ENCODE results near the gene LCN9. TPM values are rescaled to one million over a fixed set of nuclear protein-coding genes. Genes with fewer than 3 reads are reported as not detected.

The LCN9 gene
- total RNA-seq, 1 experiment from 2014 or later, result 0.52 TPM

DNA sequence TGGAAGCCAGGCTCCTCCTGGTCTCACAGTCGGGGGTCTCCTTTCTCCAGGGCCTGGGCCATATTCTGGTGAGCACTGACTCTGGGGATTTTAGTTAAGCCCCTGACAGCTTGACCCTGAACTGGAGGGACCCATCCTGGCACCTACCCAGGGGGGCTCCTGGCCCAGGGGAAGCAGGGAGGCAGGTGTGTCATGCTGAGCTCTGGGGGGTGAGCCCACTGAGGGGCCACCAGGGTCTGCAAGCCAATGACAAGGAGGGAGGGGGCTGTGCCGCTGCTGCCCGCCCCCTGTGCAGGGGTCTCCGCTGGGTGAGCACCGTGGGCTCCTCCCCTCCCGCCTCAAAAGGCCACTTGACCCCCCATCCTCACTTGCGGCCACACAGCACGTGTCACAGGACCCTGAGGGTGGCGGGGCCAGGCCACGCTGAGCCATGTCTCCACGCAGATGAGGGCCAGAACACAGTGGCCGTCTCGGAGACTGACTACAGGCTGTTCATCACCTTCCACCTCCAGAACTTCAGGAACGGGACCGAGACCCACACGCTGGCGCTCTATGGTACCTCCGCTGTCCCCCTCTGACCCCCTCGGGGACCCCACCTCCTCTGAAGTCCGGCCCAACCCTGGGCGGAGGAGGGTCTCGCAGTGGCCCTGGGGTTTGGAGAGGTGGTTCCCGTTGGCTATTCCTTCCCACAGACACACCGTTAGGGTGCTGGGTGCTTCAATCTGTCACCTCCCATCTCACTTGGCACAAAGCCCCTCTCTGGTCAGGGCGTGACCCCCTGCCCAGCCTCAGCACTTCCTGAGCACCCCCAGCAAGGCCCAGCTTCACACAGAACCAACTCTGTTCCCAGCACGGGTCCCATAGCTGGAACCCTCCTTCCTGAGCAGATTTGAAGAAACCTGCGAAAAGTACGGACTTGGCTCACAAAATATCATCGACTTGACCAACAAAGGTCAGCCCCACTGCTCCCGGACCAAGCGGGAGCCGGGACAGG is 2.0 kb downstream of the LCN9 start:
- no peak overlapping the region for H2BK120ac ChIP-seq (ENCODE audit: low read depth, low read length, poor library complexity, severe bottlenecking)
- H4K91ac ChIP-seq (ENCODE audit: insufficient read length, low read depth, low read length), result no peak overlapping the region
- no peak overlapping the region for H3K18ac ChIP-seq (ENCODE audit: insufficient read length, low read depth, low read length)
- no peak overlapping the region for H3K4me2 ChIP-seq (ENCODE audit: insufficient read depth, insufficient read length, low read length)
- peaks cover 9% of the 10 kb centered on the region for H3K9me3 ChIP-seq (ENCODE audit: control insufficient read depth, low read depth, low read length)
- no peak overlapping the region for H3K4ac ChIP-seq (ENCODE audit: low read depth, low read length)
- H2BK20ac ChIP-seq (ENCODE audit: low read depth, low read length, poor library complexity, severe bottlenecking), result no peak overlapping the region
- no peak overlapping the region for H2AK5ac ChIP-seq (ENCODE audit: insufficient read length, low read length)
- no peak overlapping the region for H3K9ac ChIP-seq (ENCODE audit: extremely low read depth, insufficient read length, low read length)
- TF ChIP-seq, protein P1, sequence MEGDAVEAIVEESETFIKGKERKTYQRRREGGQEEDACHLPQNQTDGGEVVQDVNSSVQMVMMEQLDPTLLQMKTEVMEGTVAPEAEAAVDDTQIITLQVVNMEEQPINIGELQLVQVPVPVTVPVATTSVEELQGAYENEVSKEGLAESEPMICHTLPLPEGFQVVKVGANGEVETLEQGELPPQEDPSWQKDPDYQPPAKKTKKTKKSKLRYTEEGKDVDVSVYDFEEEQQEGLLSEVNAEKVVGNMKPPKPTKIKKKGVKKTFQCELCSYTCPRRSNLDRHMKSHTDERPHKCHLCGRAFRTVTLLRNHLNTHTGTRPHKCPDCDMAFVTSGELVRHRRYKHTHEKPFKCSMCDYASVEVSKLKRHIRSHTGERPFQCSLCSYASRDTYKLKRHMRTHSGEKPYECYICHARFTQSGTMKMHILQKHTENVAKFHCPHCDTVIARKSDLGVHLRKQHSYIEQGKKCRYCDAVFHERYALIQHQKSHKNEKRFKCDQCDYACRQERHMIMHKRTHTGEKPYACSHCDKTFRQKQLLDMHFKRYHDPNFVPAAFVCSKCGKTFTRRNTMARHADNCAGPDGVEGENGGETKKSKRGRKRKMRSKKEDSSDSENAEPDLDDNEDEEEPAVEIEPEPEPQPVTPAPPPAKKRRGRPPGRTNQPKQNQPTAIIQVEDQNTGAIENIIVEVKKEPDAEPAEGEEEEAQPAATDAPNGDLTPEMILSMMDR (conservative IDR thresholded peaks at IDR 0.05), result no peak
- H2BK5ac ChIP-seq (ENCODE audit: insufficient read length, low read length), result no peak overlapping the region
- Mint-ChIP-seq H3K36me3 (ENCODE audit: insufficient read depth in 1 of 3, low read depth in 3 of 3) (peaks cover 7 to 15% (median 8%) of the 10 kb centered on the region in 3 experiments), H3K4me1 (peaks cover 9 to 14% of the 10 kb centered on the region in 2 experiments), H3K4me3 (no peak overlapping the region; a peak in 1 of 5 replicates), H3K27me3 (ENCODE audit: low read depth) (peaks cover 2% of the 10 kb centered on the region), H3K27ac (no peak overlapping the region), H3K9me3 (peaks cover 11 to 14% of the 10 kb centered on the region in 2 experiments)
- no peaks in the 10 kb centered on the region for H3K27me3 ChIP-seq (ENCODE audit: insufficient read depth, low read length)
- H4K20me1 ChIP-seq (ENCODE audit: control insufficient read depth, insufficient read depth, insufficient read length), result peaks cover 2% of the 10 kb centered on the region
- H3K79me2 ChIP-seq (ENCODE audit: insufficient read depth, low read length), result no peaks in the 10 kb centered on the region
- H3T11ph ChIP-seq (ENCODE audit: low read length), result no peak overlapping the region
- H3K79me1 ChIP-seq (ENCODE audit: insufficient read depth, low read depth, low read length, poor library complexity, severe bottlenecking), result no peaks in the 10 kb centered on the region
- no peak overlapping the region for H3K27ac ChIP-seq (ENCODE audit: insufficient read length, low read depth, low read length)
- H2BK12ac ChIP-seq (ENCODE audit: insufficient read length, low read depth, low read length), result no peak overlapping the region
- H3K4me1 ChIP-seq (ENCODE audit: insufficient read depth, low read length), result no peaks in the 10 kb centered on the region
- H4K5ac ChIP-seq (ENCODE audit: insufficient read length, low read depth, low read length), result no peak overlapping the region
- H2BK15ac ChIP-seq (ENCODE audit: low read depth, low read length), result no peak overlapping the region
- no peak overlapping the region for H2AFZ ChIP-seq (ENCODE audit: low read length)
- H3K23ac ChIP-seq (ENCODE audit: insufficient read length, low read depth, low read length), result no peak overlapping the region
- no peak for DNase-seq
- no peaks in the 10 kb centered on the region for H3K23me2 ChIP-seq (ENCODE audit: insufficient read length, low read depth, low read length, poor library complexity, severe bottlenecking)
- WGBS (ENCODE audit: extremely low coverage, insufficient read length, low lambda C conversion rate), result no CpG with 5 or more reads among the region's 32 CpGs
- H4K8ac ChIP-seq (replicated peaks; ENCODE audit: insufficient read length, low read depth, low read length), result no peak overlapping the region
- H3K14ac ChIP-seq (ENCODE audit: insufficient read depth, low read length), result no peak overlapping the region; the same call in 1 of the 2 replicates
- H3K56ac ChIP-seq (ENCODE audit: insufficient read length, low read depth, low read length), result no peak overlapping the region
